Measurements from ENCODE around the gene SLC22A5.

Gene SLC22A5

GRCh38 chr5:132368186-132368585, 1.3 kb upstream of the SLC22A5 start:
- DNase-seq = no peak

GRCh38 chr5:132369007-132369473, 470 bp upstream of the SLC22A5 start:
- no peak for DNase-seq

- DNase-seq = no peak
These were observed 866 bp downstream of the SLC22A5 start for GRCh38 chr5:132370181-132370970.

- no peak for DNase-seq
These were observed 1.6 kb downstream of the SLC22A5 start for GRCh38 chr5:132370971-132371602.

- no peak for DNase-seq
These were observed 2.1 kb downstream of the SLC22A5 start for GRCh38 chr5:132371603-132371994.

- no peak for DNase-seq
These were observed 2.6 kb downstream of the SLC22A5 start for GRCh38 chr5:132372127-132372526.

- no peak for DNase-seq
These were observed 3.0 kb downstream of the SLC22A5 start for GRCh38 chr5:132372542-132372941.

- no peak for DNase-seq
These were observed 6.4 kb downstream of the SLC22A5 start for GRCh38 chr5:132375957-132376356.

GRCh38 chr5:132376694-132377641, 7.5 kb downstream of the SLC22A5 start:
- no peak for DNase-seq

GRCh38 chr5:132377738-132378137, 8.2 kb downstream of the SLC22A5 start:
- no peak for DNase-seq

GRCh38 chr5:132378580-132378979, 9.1 kb downstream of the SLC22A5 start:
- no peak for DNase-seq

- DNase-seq = no peak
These were observed 10.5 kb downstream of the SLC22A5 start for GRCh38 chr5:132380047-132380446.

- no peak for DNase-seq
These were observed 11.2 kb downstream of the SLC22A5 start for GRCh38 chr5:132380741-132381140.

- no peak for DNase-seq
These were observed 12.1 kb downstream of the SLC22A5 start for GRCh38 chr5:132381614-132382013.

GRCh38 chr5:132383261-132383660, 13.8 kb downstream of the SLC22A5 start:
- DNase-seq = no peak

- no peak for DNase-seq
These were observed 14.5 kb downstream of the SLC22A5 start for GRCh38 chr5:132383984-132384383.

GRCh38 chr5:132384506-132385050, 15.1 kb downstream of the SLC22A5 start:
- DNase-seq = no peak

GRCh38 chr5:132385326-132386105, 16.0 kb downstream of the SLC22A5 start:
- DNase-seq = peak; percentile 71

- peak; percentile 79 for DNase-seq
These were observed 17.3 kb downstream of the SLC22A5 start for GRCh38 chr5:132386644-132387286.

GRCh38 chr5:132387640-132388117, 18.2 kb downstream of the SLC22A5 start:
- no peak for DNase-seq
